ENCODE results near the gene CD5L. TPM values are rescaled to one million over a fixed set of nuclear protein-coding genes. Genes with fewer than 3 reads are reported as not detected.

Gene CD5L
- polyA plus RNA-seq (not detected in 2 replicates), polyA minus RNA-seq (not detected in 2 replicates)

GRCh38 chr1:157841708-157842107 is at the start of gene CD5L:
TSS of gene CD5L (minus strand) at chr1:157841808. CDS start at chr1:157841701, 107 bp downstream.
- no peaks in the 10 kb centered on the region for H3K79me2 ChIP-seq (replicated peaks; ENCODE audit: insufficient read depth, low read length)
- no peak within 1 kb of the TSS for H3K4me2 ChIP-seq (ENCODE audit: low read length)
- H3K36me3 ChIP-seq (ENCODE audit: insufficient read depth, low read length) = no peaks in the 10 kb centered on the region
- H3K9me3 ChIP-seq (ENCODE audit: low read length) = no peaks in the 10 kb centered on the region
- H4K20me1 ChIP-seq (ENCODE audit: insufficient read depth) = no peaks in the 10 kb centered on the region
- H3K9ac ChIP-seq (ENCODE audit: low read length) = no peak within 1 kb of the TSS
- no peaks in the 10 kb centered on the region for H3F3A ChIP-seq (ENCODE audit: insufficient read depth, low read length, poor library complexity, severe bottlenecking)
- no peak within 1 kb of the TSS for H3K27ac ChIP-seq (ENCODE audit: low read length)
- H2AFZ ChIP-seq (ENCODE audit: low read depth, low read length) = no peak within 1 kb of the TSS
- no peak for TF ChIP-seq RAD21 (conservative IDR thresholded peaks at IDR 0.05)
- TF ChIP-seq MXI1 (conservative IDR thresholded peaks at IDR 0.05; ENCODE audit: poor library complexity, severe bottlenecking) = no peak
- TF ChIP-seq POLR2AphosphoS5 (IDR thresholded peaks at IDR 0.05) = no peak
- TF ChIP-seq CTCF (IDR thresholded peaks at IDR 0.05; ENCODE audit: poor library complexity, severe bottlenecking) = no peak
- TF ChIP-seq SMC3 (conservative IDR thresholded peaks at IDR 0.05; ENCODE audit: poor library complexity) = no peak
- TF ChIP-seq EZH2 (IDR thresholded peaks at IDR 0.05; ENCODE audit: borderline replicate concordance, insufficient read depth, low read length, poor library complexity, severe bottlenecking) = no peak
- TF ChIP-seq TAF1 (IDR thresholded peaks at IDR 0.05; ENCODE audit: low read depth) = no peak
- TF ChIP-seq REST (IDR thresholded peaks at IDR 0.05; ENCODE audit: borderline replicate concordance) = no peak
- TF ChIP-seq EP300 (conservative IDR thresholded peaks at IDR 0.05; ENCODE audit: poor library complexity, severe bottlenecking) = no peak
- H3K4me3 ChIP-seq (ENCODE audit: low read length) = no peak within 1 kb of the TSS
- no peaks in the 10 kb centered on the region for H3K27me3 ChIP-seq (ENCODE audit: insufficient read depth, low read depth, low read length)
- H3K9me2 ChIP-seq (ENCODE audit: insufficient read depth, low read length) = no peaks in the 10 kb centered on the region

- Histone ChIP-seq H3K9ac (ENCODE audit: low read length) (no peak overlapping the region), H3K36me3 (ENCODE audit: insufficient read depth, low read length) (no peaks in the 10 kb centered on the region), H3K9me2 (ENCODE audit: insufficient read depth, low read length) (no peaks in the 10 kb centered on the region), H3K27me3 (ENCODE audit: insufficient read depth, low read depth, low read length) (no peaks in the 10 kb centered on the region), H3F3A (ENCODE audit: insufficient read depth, low read length, poor library complexity, severe bottlenecking) (no peaks in the 10 kb centered on the region), H3K9me3 (ENCODE audit: low read length) (no peaks in the 10 kb centered on the region), H3K4me2 (ENCODE audit: low read length) (no peak overlapping the region), H4K20me1 (ENCODE audit: insufficient read depth) (no peaks in the 10 kb centered on the region), H3K27ac (ENCODE audit: low read length) (no peak overlapping the region), H2AFZ (ENCODE audit: low read depth, low read length) (no peak overlapping the region), H3K4me3 (ENCODE audit: low read length) (no peak overlapping the region), H3K79me2 (replicated peaks; ENCODE audit: insufficient read depth, low read length) (no peaks in the 10 kb centered on the region)
- no peak for TF ChIP-seq EP300 (conservative IDR thresholded peaks at IDR 0.05; ENCODE audit: poor library complexity, severe bottlenecking)
- TF ChIP-seq SMC3 (conservative IDR thresholded peaks at IDR 0.05; ENCODE audit: poor library complexity) = no peak
- TF ChIP-seq EZH2 (IDR thresholded peaks at IDR 0.05; ENCODE audit: borderline replicate concordance, insufficient read depth, low read length, poor library complexity, severe bottlenecking) = no peak
- TF ChIP-seq RAD21 (conservative IDR thresholded peaks at IDR 0.05) = no peak
- no peak for TF ChIP-seq REST (IDR thresholded peaks at IDR 0.05; ENCODE audit: borderline replicate concordance)
- TF ChIP-seq MXI1 (conservative IDR thresholded peaks at IDR 0.05; ENCODE audit: poor library complexity, severe bottlenecking) = no peak
- TF ChIP-seq POLR2AphosphoS5 (IDR thresholded peaks at IDR 0.05) = no peak
- TF ChIP-seq TAF1 (IDR thresholded peaks at IDR 0.05; ENCODE audit: low read depth) = no peak
- no peak for TF ChIP-seq CTCF (IDR thresholded peaks at IDR 0.05; ENCODE audit: poor library complexity, severe bottlenecking)
Measured at GRCh38 chr1:157882580-157882979, 41.0 kb upstream of the CD5L start.

All from neural cell (in vitro differentiated cells).